GM18909 (cell line): ENCODE results near the gene CRYBB2.
"Not testable (repeated sequence)": the region's sequence is repeated elsewhere in the genome, so short reads cannot be mapped to it uniquely, and the experiment has no call there.

ENCODE experiments used
- ATAC-seq: cut with Tn5 transposase; IDR thresholded peaks from one replicate; pipeline ENCODE4 v1.9.1; 2021; ENCODE audit warnings: mild to moderate bottlenecking; ENCODE audit not compliant: unreplicated experiment, poor library complexity

The CRYBB2 gene, protein sequence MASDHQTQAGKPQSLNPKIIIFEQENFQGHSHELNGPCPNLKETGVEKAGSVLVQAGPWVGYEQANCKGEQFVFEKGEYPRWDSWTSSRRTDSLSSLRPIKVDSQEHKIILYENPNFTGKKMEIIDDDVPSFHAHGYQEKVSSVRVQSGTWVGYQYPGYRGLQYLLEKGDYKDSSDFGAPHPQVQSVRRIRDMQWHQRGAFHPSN

GRCh38 chr22:25219211-25219689 lies at the start of gene CRYBB2:
Gene CRYBB2 (plus strand): TSS chr22:25219639. CDS start chr22:25221430, 1,791 bp downstream.
- no peak for ATAC-seq

GRCh38 chr22:25170426-25170980 lies 48.9 kb upstream of the CRYBB2 start:
- no peak for ATAC-seq

DNA sequence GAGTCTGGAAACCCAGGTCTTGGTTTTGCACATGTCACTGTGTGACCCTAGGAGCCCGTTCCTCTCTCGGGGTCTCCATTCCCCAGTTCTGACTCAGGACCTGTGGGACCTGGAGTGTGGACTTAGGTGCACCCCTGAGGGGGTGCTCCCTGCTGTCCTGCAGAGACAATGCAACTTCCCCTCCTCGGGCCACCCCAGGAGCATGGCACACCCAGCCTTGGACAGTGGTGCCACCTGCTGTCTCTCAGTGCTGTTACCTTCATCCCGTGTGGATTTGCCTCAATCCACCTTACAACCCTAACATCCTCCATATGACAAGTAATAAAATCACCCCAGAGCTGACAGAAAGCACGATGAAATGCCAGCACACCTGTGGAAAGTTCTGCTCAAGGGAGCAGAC lies 47.3 kb upstream of the CRYBB2 start:
- ATAC-seq = no peak

DNA sequence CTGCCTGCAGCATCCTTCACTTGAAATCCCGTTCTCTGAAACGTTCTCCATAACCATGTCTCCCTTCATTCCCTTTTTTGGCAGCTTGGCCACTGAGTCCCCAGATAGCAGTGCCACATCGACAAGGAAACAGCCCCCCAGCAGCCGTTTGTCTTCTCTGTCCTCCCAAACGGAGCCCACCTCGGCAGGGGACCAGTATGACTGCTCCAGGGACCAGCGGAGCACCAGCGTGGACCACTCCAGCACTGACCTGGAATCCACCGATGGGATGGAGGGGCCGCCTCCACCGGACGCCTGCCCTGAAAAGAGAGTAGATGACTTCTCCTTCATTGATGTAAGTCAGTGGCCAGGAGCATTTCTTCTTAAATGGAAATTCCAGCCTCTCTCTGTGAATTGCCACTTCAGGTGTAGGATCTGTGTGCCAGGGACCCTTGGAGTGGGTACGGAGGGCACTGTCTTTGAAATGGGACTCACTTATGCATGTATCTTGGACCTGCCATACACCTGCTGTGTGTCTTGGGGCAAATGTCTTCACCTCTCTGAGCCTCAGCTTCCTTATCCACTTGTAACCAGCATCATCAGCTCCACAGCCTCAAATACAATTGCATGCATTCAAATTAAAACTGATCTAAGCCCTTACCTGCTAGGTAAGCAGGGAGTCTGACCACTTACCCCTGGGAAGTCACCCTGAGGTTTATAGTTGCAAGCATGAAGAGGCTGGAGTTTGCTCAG lies 45.1 kb upstream of the CRYBB2 start:
- no peak for ATAC-seq

GRCh38 chr22:25174888-25175411 lies 44.5 kb upstream of the CRYBB2 start:
- ATAC-seq = no peak

GRCh38 chr22:25176175-25176574 lies 43.3 kb upstream of the CRYBB2 start:
- ATAC-seq = no peak

DNA sequence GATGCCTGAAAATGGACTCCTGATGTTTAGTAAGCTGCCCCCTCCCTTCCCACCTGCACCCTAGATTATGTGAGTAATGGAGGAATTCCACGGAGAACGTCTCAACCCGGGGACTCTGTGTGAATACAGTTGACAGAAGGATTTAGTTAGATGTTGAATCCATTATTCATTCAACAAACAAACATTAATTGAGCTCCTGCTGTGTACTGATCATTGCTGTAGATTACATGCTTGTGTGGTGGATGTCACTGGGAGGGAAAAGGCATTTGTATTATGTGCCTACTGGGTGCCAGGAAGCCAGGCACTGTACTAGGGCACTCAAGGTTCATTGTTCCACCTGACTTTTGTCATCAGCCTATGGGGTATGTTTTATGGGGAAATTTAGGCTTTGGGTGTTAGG lies 42.6 kb upstream of the CRYBB2 start:
- no peak for ATAC-seq

GRCh38 chr22:25177226-25177625 lies 42.2 kb upstream of the CRYBB2 start:
- no peak for ATAC-seq

DNA sequence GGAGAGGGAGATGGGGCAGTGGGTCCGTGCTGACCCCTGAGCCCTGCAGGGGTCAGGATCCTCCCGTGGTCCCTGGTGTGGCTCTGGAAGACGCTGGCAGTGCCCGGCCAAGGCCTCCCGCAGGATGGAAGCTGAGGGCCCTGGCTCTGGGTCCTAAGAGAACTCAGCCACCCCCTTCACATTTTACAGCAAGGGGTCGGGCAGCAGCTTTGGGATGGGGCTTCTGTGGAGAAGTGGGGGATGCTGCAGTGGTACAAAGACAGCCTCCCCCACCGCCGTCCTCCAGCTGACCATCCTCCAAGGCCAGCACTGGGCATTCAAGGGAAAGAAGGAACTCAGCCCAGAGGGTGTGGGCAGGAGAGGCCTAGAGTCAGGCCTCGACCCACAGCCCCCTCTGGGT lies 41.5 kb upstream of the CRYBB2 start:
- no peak for ATAC-seq

- not testable (repeated sequence) for ATAC-seq
Measured at GRCh38 chr22:25178348-25178747, 41.1 kb upstream of the CRYBB2 start.

DNA sequence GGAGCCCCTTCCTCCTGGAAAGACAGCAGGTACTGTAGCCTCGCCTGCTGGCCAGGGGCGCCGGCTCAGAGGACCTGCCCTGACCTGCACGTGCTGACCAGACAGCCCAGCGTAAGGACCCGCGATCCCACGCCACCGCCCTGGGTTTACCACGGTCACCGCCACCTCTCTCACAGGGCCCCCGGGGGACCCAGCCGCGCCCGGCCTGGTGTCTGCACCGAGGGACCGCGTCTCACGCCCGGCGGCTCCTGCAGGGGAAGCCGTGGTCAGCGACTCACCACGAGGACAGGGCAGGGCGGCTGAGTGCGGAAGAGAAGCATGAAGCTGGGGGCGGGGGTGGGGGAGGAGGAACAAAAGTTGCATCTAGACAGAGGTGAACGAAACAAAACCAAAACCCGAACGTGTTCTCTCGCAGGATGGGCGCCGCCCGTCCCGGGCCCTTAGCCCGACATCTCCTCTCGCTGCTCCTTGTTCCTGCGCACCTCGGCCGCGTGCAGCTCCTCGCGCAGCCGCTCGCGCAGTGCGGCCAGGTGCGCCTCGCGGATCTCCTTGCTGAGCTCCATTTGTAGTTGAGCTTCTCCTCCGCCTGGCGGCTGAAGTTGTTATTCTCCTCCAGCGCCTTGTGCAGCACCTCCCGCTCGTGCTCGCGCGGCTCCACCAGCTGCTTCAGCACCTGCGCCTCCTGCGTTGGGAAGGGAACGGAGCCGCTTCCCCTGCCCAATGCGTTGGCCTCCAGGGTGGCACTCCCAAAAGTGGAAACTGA lies 40.4 kb upstream of the CRYBB2 start:
- ATAC-seq = not testable (repeated sequence)

- ATAC-seq = no peak
Measured at GRCh38 chr22:25182131-25183110, 37.0 kb upstream of the CRYBB2 start.

- no peak for ATAC-seq
Measured at GRCh38 chr22:25183949-25184619, 35.4 kb upstream of the CRYBB2 start.

- no peak for ATAC-seq
Measured at GRCh38 chr22:25186140-25186539, 33.3 kb upstream of the CRYBB2 start.

DNA sequence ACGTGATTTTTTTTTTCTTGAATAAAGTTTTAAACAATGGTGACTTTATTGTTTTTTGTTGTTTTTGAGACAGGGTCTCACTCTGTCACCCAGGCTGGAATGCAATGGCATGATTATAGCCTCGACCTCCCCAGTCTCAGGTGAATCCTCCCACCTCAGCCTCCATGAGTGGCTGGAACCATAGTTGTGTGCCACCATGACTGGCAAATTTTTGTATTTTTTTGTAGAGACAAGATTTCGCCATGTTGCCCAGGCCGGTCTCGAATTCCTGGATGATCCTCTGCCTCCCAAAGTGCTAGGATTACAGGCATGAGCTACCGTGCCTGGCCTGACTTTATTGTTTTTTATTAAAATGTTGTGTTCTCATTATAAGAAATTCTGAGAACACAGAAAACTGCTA lies 32.0 kb upstream of the CRYBB2 start:
- no peak for ATAC-seq

DNA sequence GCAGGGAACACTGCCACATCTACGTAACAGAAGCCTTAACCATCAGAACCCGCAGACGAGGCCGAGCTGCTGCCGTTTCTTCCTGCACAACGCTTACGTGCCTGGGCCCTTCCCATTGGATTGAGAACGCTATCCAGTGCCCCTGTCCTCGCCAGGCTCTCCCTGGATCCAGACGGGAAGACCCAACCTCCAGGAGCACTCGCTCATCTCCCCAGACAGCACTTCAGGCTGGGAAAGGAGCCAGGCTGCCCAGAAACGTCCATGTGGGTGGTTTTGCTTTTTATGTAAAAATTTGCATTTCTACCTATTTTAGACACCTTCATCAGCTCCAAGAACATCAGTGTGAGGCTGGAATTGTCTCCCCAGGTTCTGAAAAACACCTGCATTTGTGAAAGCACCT lies 27.0 kb upstream of the CRYBB2 start:
- no peak for ATAC-seq

DNA sequence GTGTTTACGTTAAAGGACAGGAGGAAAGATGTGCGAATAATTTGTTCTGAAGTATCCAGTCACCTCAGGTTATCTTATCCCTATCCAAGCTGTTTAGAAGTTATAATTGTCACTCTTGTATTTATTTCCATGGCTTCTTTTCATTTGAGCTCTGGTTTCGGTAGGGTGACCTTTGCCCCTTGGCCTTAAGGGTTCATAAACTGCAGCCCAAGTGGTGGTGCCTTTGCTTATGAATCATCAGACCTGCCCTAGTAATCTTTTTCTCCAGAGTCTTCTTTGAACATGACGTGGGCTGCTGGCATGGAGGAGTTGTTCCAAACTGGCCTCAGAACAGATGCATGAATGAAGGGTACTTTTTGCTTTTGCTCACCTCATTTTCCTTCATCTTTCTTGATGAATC lies 26.3 kb upstream of the CRYBB2 start:
- no peak for ATAC-seq

- no peak for ATAC-seq
Measured at GRCh38 chr22:25193548-25193947, 25.9 kb upstream of the CRYBB2 start.

GRCh38 chr22:25196326-25196725 lies 23.1 kb upstream of the CRYBB2 start:
- no peak for ATAC-seq
